ENCODE results near the gene VSNL1. TPM values are rescaled to one million over a fixed set of nuclear protein-coding genes. Genes with fewer than 3 reads are reported as not detected.

Gene VSNL1
- total RNA-seq, 6 donors from 2014 or later: 0.33 to 1.2 (median 0.94) TPM; not detected in 3

DNA sequence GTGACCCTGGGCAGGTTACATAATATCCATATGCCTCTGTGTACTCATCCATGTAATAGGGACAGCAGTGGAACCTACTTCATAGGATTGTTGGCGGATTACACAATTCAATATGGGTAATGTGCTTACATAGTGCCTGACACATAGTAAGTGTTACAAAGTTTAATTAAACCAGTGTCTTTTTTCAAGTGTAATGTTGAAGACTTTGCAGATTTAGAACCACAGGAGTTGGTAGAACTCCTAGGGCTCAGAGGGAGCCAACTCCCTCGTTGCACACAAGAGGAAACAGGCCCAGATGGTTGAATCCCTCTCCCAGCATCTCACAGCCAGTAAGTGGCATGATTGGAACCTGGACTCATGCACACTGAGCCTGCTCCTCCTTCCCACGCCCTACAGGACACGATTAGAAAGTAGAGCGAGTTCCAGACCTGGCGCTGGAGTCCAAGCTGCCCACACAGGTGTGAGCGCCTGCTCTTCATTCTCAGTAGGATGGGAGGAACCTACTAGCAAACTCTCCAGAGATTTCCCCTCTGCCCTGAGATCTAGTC is 97.8 kb downstream of the VSNL1 start:
- Histone ChIP-seq H3K4me3 (no peak overlapping the region), H3K27me3 (no peaks in the 10 kb centered on the region), H3K9me3 (no peaks in the 10 kb centered on the region), H3K36me3 (no peaks in the 10 kb centered on the region), H3K4me1 (no peaks in the 10 kb centered on the region), H3K27ac (no peak overlapping the region)
- WGBS, 2 donors: 81 to 92% methylated on average over 3 to 7 of the region's 7 CpGs
- DNase-seq (no peak), ATAC-seq (ENCODE audit: low FRiP score in 2 of 2) (no peak)
- TF ChIP-seq POLR2AphosphoS5 (IDR thresholded peaks at IDR 0.05): no peak
- TF ChIP-seq, protein P1, sequence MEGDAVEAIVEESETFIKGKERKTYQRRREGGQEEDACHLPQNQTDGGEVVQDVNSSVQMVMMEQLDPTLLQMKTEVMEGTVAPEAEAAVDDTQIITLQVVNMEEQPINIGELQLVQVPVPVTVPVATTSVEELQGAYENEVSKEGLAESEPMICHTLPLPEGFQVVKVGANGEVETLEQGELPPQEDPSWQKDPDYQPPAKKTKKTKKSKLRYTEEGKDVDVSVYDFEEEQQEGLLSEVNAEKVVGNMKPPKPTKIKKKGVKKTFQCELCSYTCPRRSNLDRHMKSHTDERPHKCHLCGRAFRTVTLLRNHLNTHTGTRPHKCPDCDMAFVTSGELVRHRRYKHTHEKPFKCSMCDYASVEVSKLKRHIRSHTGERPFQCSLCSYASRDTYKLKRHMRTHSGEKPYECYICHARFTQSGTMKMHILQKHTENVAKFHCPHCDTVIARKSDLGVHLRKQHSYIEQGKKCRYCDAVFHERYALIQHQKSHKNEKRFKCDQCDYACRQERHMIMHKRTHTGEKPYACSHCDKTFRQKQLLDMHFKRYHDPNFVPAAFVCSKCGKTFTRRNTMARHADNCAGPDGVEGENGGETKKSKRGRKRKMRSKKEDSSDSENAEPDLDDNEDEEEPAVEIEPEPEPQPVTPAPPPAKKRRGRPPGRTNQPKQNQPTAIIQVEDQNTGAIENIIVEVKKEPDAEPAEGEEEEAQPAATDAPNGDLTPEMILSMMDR (IDR thresholded peaks at IDR 0.05): no peak
- no peak for TF ChIP-seq POLR2A (IDR thresholded peaks at IDR 0.05)
- no peak for TF ChIP-seq EP300 (IDR thresholded peaks at IDR 0.05)

DNA sequence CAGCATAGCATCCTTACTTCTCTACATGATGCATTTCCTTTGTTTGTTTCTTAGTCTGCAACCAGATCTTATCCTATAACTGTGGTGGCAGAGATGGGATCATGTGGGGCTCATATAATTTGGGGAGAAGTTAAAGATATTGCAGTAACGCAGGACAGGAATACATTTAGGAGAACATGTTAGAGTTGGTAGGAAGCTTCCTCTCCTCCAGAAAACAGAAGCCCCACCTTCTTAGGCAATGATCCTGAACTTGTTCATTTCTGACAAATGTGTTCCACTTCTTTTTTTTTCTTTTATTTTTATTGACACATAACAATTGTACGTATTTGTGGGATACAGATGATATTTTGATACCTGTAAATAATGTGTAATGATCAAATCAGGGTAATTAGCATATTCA is 99.9 kb downstream of the VSNL1 start:
- 81 to 95% methylated on average over 2 of the region's 2 CpGs for WGBS, 2 donors
- Histone ChIP-seq H3K27ac (no peak overlapping the region), H3K27me3 (no peaks in the 10 kb centered on the region), H3K9me3 (no peaks in the 10 kb centered on the region), H3K4me3 (no peak overlapping the region), H3K36me3 (no peaks in the 10 kb centered on the region), H3K4me1 (peaks cover 0 to 3% (median under 1%) of the 10 kb centered on the region in 4 donors)
- ATAC-seq (ENCODE audit: low FRiP score in 2 of 2) (no peak), DNase-seq (no peak)
- TF ChIP-seq, protein P1 (IDR thresholded peaks at IDR 0.05): no peak
- TF ChIP-seq EP300 (IDR thresholded peaks at IDR 0.05): no peak
- TF ChIP-seq POLR2AphosphoS5 (IDR thresholded peaks at IDR 0.05): no peak

DNA sequence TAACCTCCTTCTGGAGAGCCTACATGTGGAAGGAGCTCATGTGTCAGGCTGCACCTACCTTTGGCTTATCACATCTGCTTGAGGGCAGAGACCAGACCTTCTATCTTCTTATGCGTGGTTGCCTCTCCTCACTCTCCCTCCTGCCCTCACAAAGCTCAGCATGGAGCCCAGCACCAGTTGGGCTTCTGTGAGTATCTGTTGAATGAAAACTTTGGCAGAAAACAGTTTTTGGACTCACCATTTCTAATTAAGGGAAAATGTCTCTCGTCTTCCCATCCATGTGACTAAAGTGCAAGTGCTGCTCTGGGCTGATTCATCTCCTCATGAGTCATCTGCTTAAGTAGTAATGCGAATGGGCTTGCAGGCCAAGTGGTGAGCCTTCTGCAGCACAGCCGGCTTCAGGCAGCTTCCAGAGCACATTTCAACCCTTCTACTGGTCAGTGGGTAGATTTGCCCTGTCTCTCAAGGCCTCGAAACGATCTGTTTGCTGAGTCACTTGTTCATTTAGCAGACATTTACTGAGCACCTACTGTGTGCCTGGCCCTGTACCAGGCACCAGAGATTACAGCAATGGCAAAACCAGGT is 102.6 kb downstream of the VSNL1 start:
- H3K36me3 ChIP-seq: no peaks in the 10 kb centered on the region
- WGBS, 2 donors: 68 to 76% methylated on average over 4 to 6 of the region's 6 CpGs
- H3K4me1 ChIP-seq: peaks cover 0 to 14% (median 4%) of the 10 kb centered on the region in 4 donors
- no peak overlapping the region for H3K4me3 ChIP-seq
- H3K9me3 ChIP-seq: no peaks in the 10 kb centered on the region
- ATAC-seq (ENCODE audit: low FRiP score in 2 of 2) (peak; percentile 64 to 86), DNase-seq (peak in 1 of 2 donors; percentile 65)
- peak overlapping the region in 1 of 4 donors; percentile 1 for H3K27ac ChIP-seq
- TF ChIP-seq EP300 (IDR thresholded peaks at IDR 0.05) (no peak), POLR2AphosphoS5 (IDR thresholded peaks at IDR 0.05) (no peak), POLR2A (IDR thresholded peaks at IDR 0.05) (no peak)
- TF ChIP-seq, protein P1 (IDR thresholded peaks at IDR 0.05): no peak
- no peaks in the 10 kb centered on the region for H3K27me3 ChIP-seq

DNA sequence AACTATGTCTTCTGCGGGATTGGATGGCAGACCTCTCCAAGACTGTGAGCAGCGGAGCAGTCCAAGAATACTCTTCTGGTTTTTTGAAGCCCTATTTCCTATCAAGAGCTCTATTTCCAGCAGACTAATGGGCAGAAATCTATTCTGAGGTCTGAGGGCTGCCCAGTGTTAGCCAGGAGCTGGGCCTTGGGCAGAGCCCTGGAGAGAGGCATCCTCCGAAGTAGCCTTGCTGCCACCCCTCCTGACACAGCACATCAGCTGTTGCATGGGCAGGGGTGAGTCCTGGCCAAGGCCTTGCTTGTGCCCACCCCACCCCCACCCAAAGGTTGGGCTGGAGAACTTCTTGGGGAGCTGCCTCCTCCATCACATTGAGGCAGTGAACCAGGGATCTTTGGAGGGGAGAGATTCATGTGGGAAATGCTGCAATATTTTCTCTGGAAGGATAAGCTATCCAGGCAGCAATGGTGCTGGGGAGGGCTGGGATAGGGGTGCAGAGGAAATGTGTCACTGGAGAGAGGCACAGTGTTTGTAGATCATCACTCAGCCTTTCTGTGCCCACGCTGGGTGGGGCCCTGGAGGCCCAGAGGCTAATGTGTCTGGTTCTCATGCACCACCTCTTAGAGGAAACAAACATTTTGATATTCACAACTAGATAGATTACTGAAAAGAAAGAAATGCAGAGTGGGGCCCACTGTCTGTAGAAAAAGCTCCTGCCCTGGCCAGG is 104.7 kb downstream of the VSNL1 start:
- peak in 1 of 2 donors; percentile 11 for DNase-seq
- no peak for ATAC-seq (ENCODE audit: low FRiP score in 2 of 2)
- Histone ChIP-seq H3K9me3 (no peaks in the 10 kb centered on the region), H3K27ac (no peak overlapping the region), H3K36me3 (no peaks in the 10 kb centered on the region), H3K4me1 (peaks cover 0 to 14% (median 4%) of the 10 kb centered on the region in 4 donors), H3K27me3 (no peaks in the 10 kb centered on the region), H3K4me3 (no peak overlapping the region)
- TF ChIP-seq, protein P1 (IDR thresholded peaks at IDR 0.05): no peak
- TF ChIP-seq EP300 (IDR thresholded peaks at IDR 0.05): no peak
- TF ChIP-seq POLR2AphosphoS5 (IDR thresholded peaks at IDR 0.05): no peak
- 74 to 79% methylated on average over 3 to 4 of the region's 4 CpGs for WGBS, 2 donors

Measured in upper lobe of left lung (tissue), 6 donors.